ENCODE measurements around the gene GARIN5A. TPM values are rescaled to one million over a fixed set of nuclear protein-coding genes. Genes with fewer than 3 reads are reported as not detected.
"Not testable (repeated sequence)": the region's sequence is repeated elsewhere in the genome, so short reads cannot be mapped to it uniquely, and the experiment has no call there.

The GARIN5A gene
- total and polyA plus RNA-seq, 5 donors = 0.86 to 3.0 (median 1.9) TPM

DNA sequence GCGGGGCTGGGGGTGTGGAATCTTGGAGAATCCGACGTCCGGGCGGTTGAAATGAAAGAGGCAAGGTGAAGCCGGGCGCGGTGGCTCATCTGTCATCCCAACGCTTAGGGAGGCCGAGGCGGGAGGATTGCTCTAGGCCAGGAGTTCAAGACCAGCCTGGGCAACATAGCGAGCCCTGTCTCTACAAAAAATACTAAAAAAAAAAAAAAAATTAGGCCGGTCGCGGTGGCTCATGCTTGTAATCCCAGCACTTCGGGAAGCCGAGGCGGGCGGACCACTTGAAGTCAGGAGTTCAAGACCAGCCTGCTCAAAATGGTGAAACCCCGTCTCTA lies 225 bp upstream of the GARIN5A start:
- H3K4me3 ChIP-seq (ENCODE audit: low read length) = peak overlapping the region; percentile 78
- no peak for ATAC-seq
- no peak overlapping the region for H3K27ac ChIP-seq (ENCODE audit: low read length)
- no peak for DNase-seq
- no peaks in the 10 kb centered on the region for H3K27me3 ChIP-seq (ENCODE audit: control insufficient read depth, insufficient read depth)
- H3K4me1 ChIP-seq (ENCODE audit: control insufficient read depth, insufficient read depth, low read length) = peaks cover 4% of the 10 kb centered on the region
- 20% methylated on average over 20 of the region's 20 CpGs for WGBS
- no peaks in the 10 kb centered on the region for H3K9me3 ChIP-seq (ENCODE audit: control insufficient read depth, low read length)
- intact Hi-C loops (cut with DNase I) = no loop called here

DNA sequence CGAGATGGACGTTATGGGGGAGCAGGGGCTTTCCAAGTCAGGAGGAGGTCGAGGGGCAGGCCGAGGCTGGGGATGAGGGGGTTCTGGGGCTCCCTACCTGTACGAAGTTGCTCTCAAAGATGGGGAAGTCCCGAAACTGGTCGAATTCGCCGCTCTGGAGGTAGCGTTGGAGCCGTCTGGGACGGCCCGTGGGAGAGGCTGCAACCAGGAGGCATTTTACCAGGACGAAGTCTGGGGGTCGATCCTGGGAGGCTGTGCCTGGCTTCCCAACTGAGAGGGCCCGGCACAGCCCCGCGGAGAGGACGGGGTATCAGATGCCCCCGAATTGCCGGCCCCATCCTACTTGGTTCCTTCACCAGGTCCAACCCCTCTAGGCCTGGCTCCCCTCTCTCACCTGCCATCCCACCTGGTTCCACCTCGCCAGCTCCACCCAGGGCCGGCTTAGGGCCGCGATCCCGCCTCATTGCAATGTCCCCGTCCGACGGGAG lies 868 bp downstream of the GARIN5A start:
- Histone ChIP-seq H3K27ac (ENCODE audit: low read length) (no peak overlapping the region), H3K4me1 (ENCODE audit: control insufficient read depth, insufficient read depth, low read length) (peaks cover 4% of the 10 kb centered on the region), H3K9me3 (ENCODE audit: control insufficient read depth, low read length) (no peaks in the 10 kb centered on the region), H3K4me3 (ENCODE audit: low read length) (no peak overlapping the region), H3K27me3 (ENCODE audit: control insufficient read depth, insufficient read depth) (no peaks in the 10 kb centered on the region)
- 71% methylated on average over 29 of the region's 29 CpGs for WGBS
- intact Hi-C loops (cut with DNase I) = no loop called here
- peak in 1 of 2 donors; percentile 19 for ATAC-seq
- DNase-seq = no peak

GRCh38 chr19:50475101-50475568 lies 1.5 kb downstream of the GARIN5A start:
- WGBS = 76% methylated on average over 12 of the region's 12 CpGs

GRCh38 chr19:50473336-50473735 lies 3.3 kb downstream of the GARIN5A start:
- H3K27ac ChIP-seq (ENCODE audit: low read length); ATAC-seq; H3K27me3 ChIP-seq (ENCODE audit: control insufficient read depth, insufficient read depth); H3K4me3 ChIP-seq (ENCODE audit: low read length); DNase-seq; H3K9me3 ChIP-seq (ENCODE audit: control insufficient read depth, low read length); intact Hi-C loops (cut with DNase I); H3K4me1 ChIP-seq (ENCODE audit: control insufficient read depth, insufficient read depth, low read length): not testable (repeated sequence)
- 61% methylated on average over 3 of the region's 3 CpGs for WGBS

More at GRCh38 chr19:50475101-50475568, 1.5 kb downstream of the GARIN5A start:
- H3K27ac ChIP-seq (ENCODE audit: low read length) = no peak overlapping the region
- peaks cover 4% of the 10 kb centered on the region for H3K4me1 ChIP-seq (ENCODE audit: control insufficient read depth, insufficient read depth, low read length)
- H3K9me3 ChIP-seq (ENCODE audit: control insufficient read depth, low read length) = no peaks in the 10 kb centered on the region
- intact Hi-C loops (cut with DNase I) = no loop called here
- H3K4me3 ChIP-seq (ENCODE audit: low read length) = no peak overlapping the region
- DNase-seq (peak in 1 of 3 donors; percentile 58), ATAC-seq (no peak)
- no peaks in the 10 kb centered on the region for H3K27me3 ChIP-seq (ENCODE audit: control insufficient read depth, insufficient read depth)

- WGBS = 89% methylated on average over 6 of the region's 6 CpGs
- no peak overlapping the region for H3K27ac ChIP-seq (ENCODE audit: low read length)
- H3K4me1 ChIP-seq (ENCODE audit: control insufficient read depth, insufficient read depth, low read length) = no peaks in the 10 kb centered on the region
- ATAC-seq (no peak), DNase-seq (no peak)
- H3K4me3 ChIP-seq (ENCODE audit: low read length) = no peak overlapping the region
- no peaks in the 10 kb centered on the region for H3K27me3 ChIP-seq (ENCODE audit: control insufficient read depth, insufficient read depth)
- no peaks in the 10 kb centered on the region for H3K9me3 ChIP-seq (ENCODE audit: control insufficient read depth, low read length)
- intact Hi-C loops (cut with DNase I) = no loop called here
Observed at GRCh38 chr19:50468818-50469217, 7.8 kb downstream of the GARIN5A start.

- WGBS = 77% methylated on average over 18 of the region's 18 CpGs
- intact Hi-C loops (cut with DNase I) = no loop called here
- H3K4me1 ChIP-seq (ENCODE audit: control insufficient read depth, insufficient read depth, low read length) = no peaks in the 10 kb centered on the region
- no peak overlapping the region for H3K4me3 ChIP-seq (ENCODE audit: low read length)
- no peaks in the 10 kb centered on the region for H3K27me3 ChIP-seq (ENCODE audit: control insufficient read depth, insufficient read depth)
- DNase-seq (peak in 1 of 3 donors; percentile 31), ATAC-seq (no peak)
- H3K27ac ChIP-seq (ENCODE audit: low read length) = no peak overlapping the region
- no peaks in the 10 kb centered on the region for H3K9me3 ChIP-seq (ENCODE audit: control insufficient read depth, low read length)
Observed at GRCh38 chr19:50467566-50467965, 9.1 kb downstream of the GARIN5A start.

DNA sequence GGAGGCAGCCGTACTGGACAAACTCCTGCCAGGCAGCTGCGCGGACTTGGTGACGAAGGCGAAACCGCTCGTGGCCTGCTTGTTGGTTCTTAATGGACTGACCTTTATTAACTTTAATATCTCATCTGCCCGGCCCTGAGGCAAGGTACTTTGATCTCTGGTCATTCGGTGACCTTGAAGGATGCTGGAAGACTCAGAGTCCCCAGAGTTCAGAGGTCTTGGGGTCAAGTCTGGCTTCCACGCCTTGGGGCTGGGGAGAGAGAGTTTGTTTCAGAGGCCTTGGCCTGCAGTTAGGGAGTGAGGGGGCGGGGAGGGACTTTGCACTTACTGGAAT lies 10.0 kb downstream of the GARIN5A start:
- Histone ChIP-seq H3K27me3 (ENCODE audit: control insufficient read depth, insufficient read depth) (no peaks in the 10 kb centered on the region), H3K27ac (ENCODE audit: low read length) (no peak overlapping the region), H3K4me1 (ENCODE audit: control insufficient read depth, insufficient read depth, low read length) (no peaks in the 10 kb centered on the region), H3K4me3 (ENCODE audit: low read length) (no peak overlapping the region), H3K9me3 (ENCODE audit: control insufficient read depth, low read length) (no peaks in the 10 kb centered on the region)
- 83% methylated on average over 11 of the region's 11 CpGs for WGBS
- DNase-seq = peak in 1 of 3 donors; percentile 57
- intact Hi-C loops (cut with DNase I) = no loop called here
- no peak for ATAC-seq

GRCh38 chr19:50465986-50466705 lies 10.5 kb downstream of the GARIN5A start:
- 43% methylated on average over 29 of the region's 29 CpGs for WGBS

DNA sequence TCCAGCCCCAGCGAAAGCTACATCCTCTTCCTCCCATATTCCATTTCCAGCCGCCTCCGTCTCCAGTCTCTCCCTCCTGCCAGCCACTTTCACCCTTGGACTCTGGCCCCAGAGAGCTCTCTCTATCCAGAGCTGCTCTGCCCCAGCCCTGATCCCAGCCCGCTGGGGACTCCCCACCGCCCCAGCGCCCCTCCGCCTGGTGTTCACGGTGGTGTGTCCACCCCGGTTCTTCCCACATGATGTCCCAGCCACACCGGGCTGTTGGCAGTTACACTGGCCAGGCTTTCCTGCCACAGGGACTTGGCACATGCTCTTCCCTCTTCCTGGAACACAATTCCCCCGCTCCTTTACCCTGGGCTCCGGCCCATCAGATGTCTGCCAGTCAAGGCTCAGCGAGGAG lies 11.6 kb downstream of the GARIN5A start:
- DNase-seq (no peak), ATAC-seq (no peak)
- no peak overlapping the region for H3K27ac ChIP-seq (ENCODE audit: low read length)
- intact Hi-C loops (cut with DNase I) = loop anchor here in 3 of 4 donors (5.0 kb wide), 2 partner anchors 98 to 108 kb away; partner anchors contain the start of gene NAPSA (in 2 of the 3)
- H3K4me3 ChIP-seq (ENCODE audit: low read length) = no peak overlapping the region
- no peaks in the 10 kb centered on the region for H3K4me1 ChIP-seq (ENCODE audit: control insufficient read depth, insufficient read depth, low read length)
- no peaks in the 10 kb centered on the region for H3K27me3 ChIP-seq (ENCODE audit: control insufficient read depth, insufficient read depth)
- WGBS = 82% methylated on average over 13 of the region's 13 CpGs
- no peaks in the 10 kb centered on the region for H3K9me3 ChIP-seq (ENCODE audit: control insufficient read depth, low read length)

More at GRCh38 chr19:50465986-50466705, 10.5 kb downstream of the GARIN5A start:
- H3K4me1 ChIP-seq (ENCODE audit: control insufficient read depth, insufficient read depth, low read length) = no peaks in the 10 kb centered on the region
- intact Hi-C loops (cut with DNase I) = no loop called here
- H3K9me3 ChIP-seq (ENCODE audit: control insufficient read depth, low read length) = no peaks in the 10 kb centered on the region
- no peaks in the 10 kb centered on the region for H3K27me3 ChIP-seq (ENCODE audit: control insufficient read depth, insufficient read depth)
- DNase-seq (peak in 1 of 3 donors; percentile 44), ATAC-seq (peak; percentile 34)
- H3K27ac ChIP-seq (ENCODE audit: low read length) = no peak overlapping the region
- no peak overlapping the region for H3K4me3 ChIP-seq (ENCODE audit: low read length)

GRCh38 chr19:50464348-50464747 lies 12.3 kb downstream of the GARIN5A start:
- Histone ChIP-seq H3K9me3 (ENCODE audit: control insufficient read depth, low read length) (no peaks in the 10 kb centered on the region), H3K4me3 (ENCODE audit: low read length) (no peak overlapping the region), H3K4me1 (ENCODE audit: control insufficient read depth, insufficient read depth, low read length) (no peaks in the 10 kb centered on the region), H3K27me3 (ENCODE audit: control insufficient read depth, insufficient read depth) (no peaks in the 10 kb centered on the region), H3K27ac (ENCODE audit: low read length) (no peak overlapping the region)
- intact Hi-C loops (cut with DNase I) = loop anchor here in 3 of 4 donors (5.0 kb wide), 2 partner anchors 97 to 107 kb away; partner anchors contain the start of gene NAPSA (in 2 of the 3)
- ATAC-seq (no peak), DNase-seq (peak in 1 of 3 donors; percentile 41)
- 72% methylated on average over 19 of the region's 19 CpGs for WGBS

- Histone ChIP-seq H3K4me1 (ENCODE audit: control insufficient read depth, insufficient read depth, low read length) (no peaks in the 10 kb centered on the region), H3K4me3 (ENCODE audit: low read length) (no peak overlapping the region), H3K9me3 (ENCODE audit: control insufficient read depth, low read length) (no peaks in the 10 kb centered on the region), H3K27me3 (ENCODE audit: control insufficient read depth, insufficient read depth) (no peaks in the 10 kb centered on the region), H3K27ac (ENCODE audit: low read length) (no peak overlapping the region)
- DNase-seq (no peak), ATAC-seq (no peak)
- WGBS = 78% methylated on average over 7 of the region's 7 CpGs
- intact Hi-C loops (cut with DNase I) = loop anchor here in 3 of 4 donors (5.0 kb wide), 2 partner anchors 96 to 106 kb away; partner anchors contain the start of gene NAPSA (in 2 of the 3)
Observed at GRCh38 chr19:50462970-50463369, 13.7 kb downstream of the GARIN5A start.
